Peyer's patch (tissue), 4 donors: ENCODE data around the gene HNRNPUL1.

Source experiments
- CTCF ChIP-seq, 6 experiments: fragments of 450-650 bp in 4 of 6; fragments of 200-600 bp in 2 of 6; sonication (generic) in 1 of 6; IDR thresholded peaks; one replicate each; pipeline ENCODE4 v1.5.1; 2017 to 2019; ENCODE audit warnings: antibody characterized with exemption in 6 of 6, mild to moderate bottlenecking in 3 of 6, moderate library complexity in 1 of 6
- POLR2A ChIP-seq, 2 donors: fragments of 450-650 bp; IDR thresholded peaks; one replicate each; pipeline ENCODE4 v1.5.1; 2017; ENCODE audit warnings: antibody characterized with exemption in 2 of 2, mild to moderate bottlenecking in 2 of 2, moderate library complexity in 2 of 2

DNA sequence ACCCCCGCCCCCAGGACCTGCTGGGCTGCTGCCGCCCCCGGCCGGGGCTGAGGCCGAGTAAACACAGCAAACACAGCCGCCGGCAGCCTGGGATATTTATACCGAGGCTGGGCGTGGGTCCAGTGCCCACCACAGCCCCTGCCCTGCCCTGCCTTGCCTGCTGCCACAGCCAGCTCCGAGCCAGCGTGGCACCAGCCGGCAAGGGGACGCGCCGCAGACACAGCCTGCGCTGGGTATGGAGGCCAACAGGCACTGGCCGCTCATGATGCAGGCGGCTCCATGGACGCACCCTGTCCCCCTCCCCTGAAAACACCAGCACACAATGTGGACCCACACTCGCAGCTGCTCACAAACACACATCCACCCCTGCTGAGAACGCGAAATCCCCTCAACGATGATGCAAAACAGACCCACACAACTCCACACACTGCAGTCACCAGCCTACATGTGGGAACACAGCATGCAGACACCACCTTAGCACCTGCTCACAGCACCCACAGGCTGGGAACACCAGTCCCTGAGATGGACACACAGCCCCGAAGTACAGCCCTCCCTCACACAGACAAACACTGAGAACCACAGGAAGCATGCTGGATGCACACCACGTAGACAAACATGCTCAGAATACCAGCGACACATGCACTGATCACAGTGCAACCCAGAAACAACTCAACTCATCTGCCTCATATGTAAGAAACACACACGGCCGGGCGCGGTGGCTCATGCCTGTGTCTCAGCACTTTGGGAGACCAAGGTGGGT, 62.0 kb downstream of the HNRNPUL1 start:
- TF ChIP-seq CTCF (IDR thresholded peaks at IDR 0.05) (no peak), POLR2A (IDR thresholded peaks at IDR 0.05) (no peak)
